DMS114 treated with DMSO at 0.1 percent for 48 hours (cell line): ENCODE measurements around the gene POLR2E.
A peak's percentile ranks its signal among the peaks of the same experiment; 100 is the strongest.

ENCODE experiments used
- DNase-seq: peaks from one replicate; lab custom pipeline; 2025; ENCODE audit not compliant: unreplicated experiment; lab: John Stamatoyannopoulos, UW

Gene POLR2E

DNA sequence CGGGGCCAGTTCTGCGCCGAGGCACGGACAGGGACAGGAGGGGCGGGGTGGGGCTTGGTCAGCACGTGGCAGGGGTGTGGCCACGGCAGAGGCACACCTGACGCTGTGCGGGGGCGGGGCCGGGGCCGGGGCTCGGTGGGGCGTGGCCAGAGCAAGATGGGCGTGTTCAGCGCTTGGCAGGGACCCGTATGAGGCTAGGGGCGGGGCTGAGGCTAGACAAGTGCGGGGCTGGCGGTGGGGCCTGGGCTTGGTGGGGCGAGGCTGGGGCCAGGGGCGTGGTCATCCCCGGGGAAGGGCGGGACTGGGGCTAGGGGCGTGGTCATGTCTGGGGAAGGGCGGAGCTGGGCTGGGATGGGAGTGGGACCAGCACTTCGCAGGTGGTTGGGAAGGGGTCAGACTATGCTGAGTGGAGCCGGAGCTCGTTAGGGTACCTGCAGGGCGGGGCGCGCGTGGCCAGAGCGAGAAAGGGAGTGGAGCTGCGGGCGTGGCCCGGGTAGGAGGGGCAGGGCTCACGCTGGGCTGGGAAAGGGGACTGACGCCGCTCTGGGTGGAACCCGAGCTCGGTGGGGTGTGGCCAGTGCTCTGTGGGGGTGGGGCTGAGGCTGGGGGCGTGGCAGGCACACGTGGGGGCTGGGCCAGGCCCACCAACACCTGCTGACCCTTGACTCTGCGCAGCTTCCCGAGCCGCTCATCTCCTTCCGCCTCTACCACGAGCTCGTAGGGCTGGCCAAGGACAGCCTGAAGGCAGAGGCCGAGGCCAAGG, 12.8 kb downstream of the POLR2E start:
- DNase-seq, result no peak

DNA sequence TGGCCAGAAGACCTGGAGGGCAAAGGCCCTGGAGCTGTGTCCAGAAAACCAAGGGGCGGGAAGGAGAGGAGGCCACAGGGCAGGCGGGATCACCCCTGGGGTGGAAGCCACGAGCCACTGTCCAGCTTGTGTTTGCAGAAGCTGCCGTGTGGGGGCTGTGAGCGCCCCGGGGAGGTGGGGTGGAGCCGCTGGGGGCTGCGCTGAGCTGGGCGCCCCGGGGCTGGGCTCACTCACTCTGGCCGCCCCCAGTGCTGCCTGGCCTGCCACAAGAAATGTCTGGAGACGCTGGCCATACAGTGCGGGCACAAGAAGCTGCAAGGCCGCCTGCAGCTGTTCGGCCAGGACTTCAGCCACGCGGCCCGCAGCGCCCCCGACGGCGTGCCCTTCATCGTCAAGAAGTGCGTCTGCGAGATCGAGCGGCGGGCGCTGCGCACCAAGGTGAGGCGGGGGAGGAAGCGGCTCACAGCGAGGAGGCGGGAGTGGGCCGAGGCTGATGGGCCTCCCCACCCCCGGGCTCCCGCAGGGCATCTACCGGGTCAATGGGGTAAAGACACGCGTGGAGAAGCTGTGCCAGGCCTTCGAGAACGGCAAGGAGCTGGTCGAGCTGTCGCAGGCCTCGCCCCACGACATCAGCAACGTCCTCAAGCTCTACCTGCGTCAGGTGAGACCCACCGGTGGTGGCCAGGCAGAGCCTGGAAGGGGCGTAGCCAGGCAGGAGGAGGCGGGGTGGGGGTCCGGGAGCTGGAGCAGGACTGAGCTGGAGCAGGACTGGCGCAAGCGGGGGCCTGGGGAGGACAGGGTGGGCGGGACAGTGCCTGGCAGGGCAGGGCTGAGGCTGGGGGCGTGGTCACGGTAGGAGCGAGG, 13.6 kb downstream of the POLR2E start:
- DNase-seq, result no peak

DNA sequence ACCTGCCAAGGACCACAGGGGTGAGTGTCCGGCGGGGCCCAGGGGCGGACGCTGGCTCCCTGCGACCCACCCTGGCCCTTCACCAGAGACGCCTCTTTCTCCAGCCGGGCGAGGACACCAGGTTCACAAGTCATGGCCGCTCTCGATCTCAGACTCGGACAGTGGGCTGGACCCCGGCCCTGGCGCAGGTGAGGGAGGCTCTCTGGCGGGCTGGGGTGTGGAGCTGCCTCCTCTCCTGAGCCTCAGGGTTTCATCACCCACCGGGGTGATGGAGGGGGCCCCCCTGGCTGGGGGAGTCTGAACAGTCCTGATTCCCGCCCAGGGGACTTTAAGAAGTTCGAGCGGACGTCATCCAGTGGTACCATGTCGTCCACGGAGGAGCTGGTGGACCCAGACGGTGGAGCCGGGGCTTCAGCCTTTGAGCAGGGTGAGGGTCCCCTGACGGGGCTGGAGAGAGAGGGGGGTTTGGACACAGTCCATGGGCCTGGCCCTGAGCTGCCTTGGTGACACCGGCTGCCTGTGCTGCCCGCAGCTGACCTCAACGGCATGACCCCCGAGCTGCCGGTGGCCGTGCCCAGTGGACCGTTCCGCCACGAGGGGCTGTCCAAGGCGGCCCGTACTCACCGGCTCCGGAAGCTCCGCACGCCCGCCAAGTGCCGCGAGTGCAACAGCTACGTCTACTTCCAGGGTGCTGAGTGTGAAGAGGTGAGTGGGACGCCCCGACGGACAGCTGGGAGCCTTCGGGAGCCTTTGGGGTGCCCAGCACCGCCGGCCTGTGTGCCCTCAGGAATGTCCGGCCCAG, 14.6 kb downstream of the POLR2E start:
- no peak for DNase-seq

DNA sequence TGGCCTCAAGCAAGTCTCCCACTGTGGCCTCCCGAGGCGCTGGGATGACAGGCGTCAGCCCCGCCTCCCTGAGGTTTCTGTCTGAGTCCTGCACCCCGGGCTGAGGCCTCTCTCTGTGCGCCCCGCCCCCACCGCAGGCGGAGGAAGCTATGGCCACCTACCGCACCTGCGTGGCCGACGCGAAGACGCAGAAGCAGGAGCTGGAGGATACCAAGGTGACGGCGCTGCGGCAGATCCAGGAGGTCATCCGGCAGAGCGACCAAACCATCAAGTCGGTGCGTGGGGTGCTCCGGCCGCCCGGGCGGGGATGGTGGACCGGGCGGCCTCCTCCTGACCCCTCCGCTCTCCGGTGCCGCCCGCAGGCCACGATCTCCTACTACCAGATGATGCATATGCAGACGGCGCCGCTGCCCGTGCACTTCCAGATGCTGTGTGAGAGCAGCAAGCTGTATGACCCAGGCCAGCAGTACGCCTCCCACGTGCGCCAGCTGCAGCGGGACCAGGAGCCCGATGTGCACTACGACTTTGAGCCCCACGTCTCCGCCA, 15.5 kb downstream of the POLR2E start:
- no peak for DNase-seq

DNA sequence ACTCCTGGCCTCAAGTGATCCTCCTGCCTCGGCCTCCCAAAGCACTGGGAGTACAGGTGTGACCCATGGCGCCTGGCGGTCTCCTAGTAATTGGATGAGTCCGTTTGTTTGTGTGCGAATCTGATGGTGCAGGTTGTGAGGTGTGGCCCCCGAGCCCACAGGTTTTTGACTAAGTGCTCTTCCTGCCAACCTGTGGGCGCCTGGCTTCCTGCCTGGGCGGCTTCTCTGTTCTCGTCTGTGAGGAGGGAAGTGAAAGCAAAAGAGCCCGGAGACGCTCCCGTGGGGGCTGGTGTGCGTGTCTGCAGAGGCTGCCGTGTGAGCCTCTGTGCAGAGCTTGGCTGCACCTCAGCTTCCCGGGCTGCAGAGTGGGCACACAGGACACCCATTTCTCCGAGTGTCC, 18.2 kb downstream of the POLR2E start:
- DNase-seq, result no peak

DNA sequence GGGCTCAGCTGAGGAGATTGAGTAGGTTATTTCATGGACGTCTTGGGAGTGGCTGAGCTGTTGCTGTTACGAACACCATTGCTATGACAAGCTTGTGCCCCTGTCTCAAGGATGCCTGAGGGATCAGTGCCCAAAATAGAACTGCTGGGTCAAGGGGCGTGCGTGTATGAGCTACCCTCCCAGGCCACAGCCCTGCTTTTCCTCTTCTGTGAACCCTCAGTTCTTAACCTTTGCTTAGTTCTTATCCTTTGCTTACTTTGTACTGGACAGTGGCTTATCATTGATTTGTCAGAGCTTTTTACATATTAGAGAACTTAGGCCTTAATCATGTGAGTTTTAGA, 19.2 kb downstream of the POLR2E start:
- no peak for DNase-seq

DNA sequence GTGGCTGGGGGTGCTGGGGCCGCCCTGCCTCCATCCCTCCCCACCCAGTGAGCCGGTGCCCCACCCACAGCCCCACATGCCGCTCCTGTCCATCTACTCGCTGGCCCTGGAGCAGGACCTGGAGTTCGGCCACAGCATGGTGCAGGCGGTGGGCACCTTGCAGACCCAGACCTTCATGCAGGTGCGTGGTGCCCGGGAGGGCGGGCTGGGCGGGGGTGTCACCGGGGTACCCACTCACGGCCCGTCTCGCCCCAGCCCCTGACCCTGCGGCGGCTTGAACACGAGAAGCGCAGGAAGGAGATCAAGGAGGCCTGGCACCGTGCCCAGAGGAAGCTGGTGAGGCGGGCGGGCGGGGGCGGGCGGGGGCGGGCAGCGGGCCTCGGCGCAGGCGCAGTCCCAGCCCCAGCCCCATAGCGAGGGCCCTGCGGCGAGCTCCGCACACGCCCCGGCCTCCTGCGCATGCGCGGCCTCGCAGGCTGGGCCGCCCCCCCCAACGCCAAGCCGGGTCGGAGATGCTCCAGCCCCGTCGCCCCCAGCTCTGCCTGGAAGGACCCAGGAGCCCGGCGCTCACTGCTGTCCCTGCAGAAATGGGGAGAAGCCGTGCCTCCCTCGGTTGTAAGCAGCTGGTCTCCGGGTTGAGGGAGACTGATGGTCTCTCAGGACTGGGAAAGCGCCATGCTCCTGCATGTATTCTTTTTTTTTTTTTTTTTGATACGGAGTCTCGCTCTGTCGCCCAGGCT, 20.5 kb downstream of the POLR2E start:
- DNase-seq, result peak; percentile 49

DNA sequence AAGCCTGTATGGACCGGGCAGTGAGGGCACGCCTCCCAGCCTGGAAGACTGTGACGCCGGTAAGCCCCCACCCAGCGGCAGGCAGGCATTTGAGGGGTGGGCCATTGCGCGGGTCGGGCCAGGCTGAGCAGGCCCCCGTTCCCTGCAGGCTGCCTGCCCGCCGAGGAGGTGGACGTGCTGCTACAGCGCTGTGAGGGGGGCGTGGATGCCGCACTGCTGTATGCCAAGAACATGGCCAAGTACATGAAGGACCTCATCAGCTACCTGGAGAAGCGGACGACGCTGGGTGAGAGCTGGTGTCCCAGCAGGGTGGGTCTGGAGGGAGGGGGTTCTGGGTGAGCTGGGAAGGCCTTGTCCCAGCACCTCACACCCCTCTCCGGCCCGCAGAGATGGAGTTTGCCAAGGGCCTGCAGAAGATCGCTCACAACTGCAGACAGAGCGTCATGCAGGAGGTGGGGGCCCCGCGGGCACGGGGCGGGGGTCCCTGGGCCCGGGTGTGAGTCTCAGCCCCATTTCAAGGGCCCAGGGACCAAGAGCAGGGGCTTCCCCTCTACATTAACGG, 21.1 kb downstream of the POLR2E start:
- DNase-seq, result no peak

DNA sequence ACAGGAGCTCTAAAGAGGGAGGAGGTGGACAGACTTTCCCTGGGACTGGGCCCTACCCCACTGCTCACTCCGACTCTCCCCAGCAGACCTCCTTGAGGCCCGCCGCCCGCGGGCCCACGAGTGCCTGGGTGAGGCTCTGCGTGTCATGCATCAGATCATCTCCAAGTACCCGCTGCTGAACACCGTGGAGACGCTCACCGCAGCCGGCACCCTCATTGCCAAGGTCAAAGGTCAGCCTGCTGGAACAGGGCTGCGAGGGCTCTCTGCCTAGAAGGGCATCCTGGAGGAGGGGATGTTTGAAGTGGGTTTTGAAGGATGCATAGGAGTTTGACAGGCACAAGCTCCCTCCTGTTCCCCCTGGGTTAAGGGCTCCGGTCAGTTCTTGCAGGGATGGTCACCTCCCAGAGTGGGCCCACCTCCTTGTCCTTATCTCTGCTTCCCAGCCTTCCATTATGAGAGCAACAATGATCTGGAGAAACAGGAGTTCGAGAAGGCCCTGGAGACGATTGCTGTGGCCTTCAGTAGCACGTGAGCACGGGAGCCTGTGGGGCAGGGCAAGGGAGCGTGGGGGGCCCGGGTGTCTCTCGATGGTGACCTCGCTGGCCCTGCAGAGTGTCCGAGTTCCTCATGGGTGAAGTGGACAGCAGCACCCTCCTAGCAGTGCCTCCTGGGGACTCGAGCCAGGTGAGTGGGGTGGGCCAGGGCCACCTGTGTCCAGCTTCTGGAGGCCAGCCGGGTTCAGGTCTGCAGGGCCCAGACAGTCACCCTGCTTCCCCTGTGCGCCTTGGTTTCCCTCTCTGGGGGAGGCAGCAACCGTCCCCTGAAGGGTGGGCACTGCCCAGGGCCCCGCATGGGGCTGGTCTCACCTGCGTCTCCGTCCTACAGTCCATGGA, 21.9 kb downstream of the POLR2E start:
- DNase-seq, result no peak

DNA sequence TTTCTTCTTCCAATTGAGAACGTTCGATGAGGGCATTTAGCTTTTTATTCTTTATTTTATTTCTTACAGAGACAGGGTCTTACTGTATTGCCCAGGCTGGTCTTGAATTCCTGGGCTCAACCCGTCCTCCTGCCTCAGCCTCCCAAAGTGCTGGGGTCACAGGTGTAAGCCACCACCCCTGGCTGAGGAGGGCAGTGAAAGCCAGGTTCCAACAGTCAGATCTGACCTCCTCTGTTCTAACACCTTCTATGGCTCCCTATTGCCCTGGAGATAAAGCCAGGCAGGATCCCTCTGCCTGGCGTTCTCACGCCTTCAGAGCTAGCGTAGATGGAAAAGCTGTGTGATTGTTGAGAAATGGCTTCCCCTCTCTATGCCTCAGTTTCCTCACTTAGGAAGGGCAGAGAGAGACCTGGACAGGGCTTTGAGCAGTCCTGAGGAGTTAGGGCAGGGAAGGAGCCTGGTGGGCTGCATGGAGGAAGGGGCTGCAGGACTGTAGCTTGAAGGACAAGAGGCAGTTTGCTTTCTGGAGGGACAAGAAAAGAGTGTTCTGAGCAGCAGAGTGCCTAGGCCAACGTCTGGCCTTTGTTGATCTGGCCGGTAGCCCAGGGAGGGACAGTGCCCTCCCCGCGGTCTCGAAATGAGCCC, 22.7 kb downstream of the POLR2E start:
- DNase-seq, result no peak

DNA sequence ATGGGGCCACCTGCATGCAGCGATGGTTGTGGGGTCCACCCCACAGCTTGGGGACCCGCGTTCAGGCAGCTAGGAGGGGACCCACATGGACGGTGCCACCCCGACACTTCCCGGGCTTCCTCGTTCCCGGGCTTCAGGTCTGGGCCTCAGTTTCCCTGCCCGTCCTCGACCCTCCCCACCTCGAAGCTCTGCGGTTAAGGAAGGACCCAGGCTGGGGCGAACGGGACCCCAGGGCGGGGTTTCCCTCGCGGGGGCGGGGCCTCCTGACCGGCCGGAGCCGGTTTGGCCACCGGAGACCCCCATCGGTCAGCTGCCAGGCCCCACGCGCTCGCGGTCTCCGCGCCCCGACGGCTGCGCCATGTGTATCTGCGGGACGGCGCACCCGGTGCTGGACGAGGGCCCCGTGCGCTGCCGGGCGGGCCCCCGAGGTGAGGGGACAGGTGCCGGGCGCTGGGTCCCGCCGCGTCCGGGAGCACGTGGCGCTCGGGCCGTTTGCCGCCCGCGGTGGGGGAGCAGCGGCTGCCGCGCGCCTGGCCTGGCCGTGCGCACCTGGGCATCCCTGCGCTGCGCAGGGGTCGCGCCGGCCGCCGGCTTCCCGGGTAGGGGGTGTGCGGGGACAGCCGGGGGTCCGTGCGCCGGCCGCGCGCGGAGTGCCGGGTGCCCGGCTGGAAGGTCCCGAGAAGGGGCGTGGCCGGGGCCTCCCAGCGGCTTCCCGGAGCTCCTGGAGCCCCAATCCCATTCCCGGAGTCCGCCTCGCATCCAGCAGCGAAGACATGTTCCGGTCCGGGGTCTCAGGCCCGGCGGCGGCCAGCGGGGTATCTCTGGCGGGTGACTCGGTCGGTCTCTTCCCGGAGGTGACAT, 24.0 kb downstream of the POLR2E start:
- DNase-seq, result peak; percentile 28

DNA sequence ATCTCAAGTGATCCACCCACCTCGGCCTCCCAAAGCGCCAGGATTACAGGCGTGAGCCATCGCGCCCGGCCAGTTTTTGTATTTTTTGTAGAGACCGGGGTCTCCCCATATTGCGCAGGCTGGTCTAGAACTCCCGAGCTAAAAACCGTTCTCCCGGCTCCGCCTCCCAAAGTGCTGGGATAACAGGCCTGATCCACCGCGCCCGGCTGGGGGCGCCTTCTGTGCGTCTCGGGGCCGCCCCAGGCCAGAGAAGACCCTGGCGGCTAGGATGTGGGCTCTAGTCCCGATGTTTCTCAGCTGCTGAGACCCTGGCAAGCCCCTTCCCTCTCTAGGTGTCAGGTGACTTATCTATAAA, 24.6 kb downstream of the POLR2E start:
- DNase-seq, result no peak

DNA sequence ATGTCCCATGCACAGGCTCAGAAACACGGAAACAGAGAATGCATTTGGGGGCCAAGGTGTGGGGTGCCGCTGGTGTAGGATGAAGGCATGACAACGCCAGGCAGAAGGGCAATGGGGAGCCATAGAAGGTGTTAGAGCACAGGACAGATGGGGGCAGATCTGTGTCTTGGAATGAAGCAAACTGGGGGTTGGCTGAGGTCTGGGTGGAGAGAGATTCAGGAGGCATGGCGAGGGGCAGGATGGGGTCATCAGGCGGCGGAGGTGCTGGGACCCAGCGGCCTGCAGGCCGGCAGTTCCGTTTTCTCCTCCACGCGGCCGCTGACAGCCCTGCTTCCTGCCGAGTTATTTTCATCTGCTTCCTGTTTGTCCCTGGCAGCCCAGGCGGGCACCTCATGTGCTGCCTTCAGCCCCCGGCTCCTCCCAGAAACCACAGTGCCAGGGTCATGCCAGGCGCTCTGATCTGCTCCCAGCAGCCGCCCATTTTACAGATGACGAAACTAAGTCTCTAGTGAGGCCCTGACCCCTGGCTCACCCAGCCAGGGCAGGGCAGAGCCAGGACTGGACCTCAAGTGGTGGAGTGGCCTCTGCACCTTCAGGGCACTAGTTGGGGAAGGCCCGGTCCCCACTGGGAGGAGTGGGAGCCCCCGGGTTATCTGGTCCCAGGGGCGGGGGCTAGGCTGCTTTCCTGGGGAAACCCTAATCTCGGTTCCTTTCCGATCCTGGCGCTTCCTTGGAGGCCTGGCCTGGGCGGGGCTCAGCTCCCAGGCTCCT, 26.0 kb downstream of the POLR2E start:
- DNase-seq, result no peak

DNA sequence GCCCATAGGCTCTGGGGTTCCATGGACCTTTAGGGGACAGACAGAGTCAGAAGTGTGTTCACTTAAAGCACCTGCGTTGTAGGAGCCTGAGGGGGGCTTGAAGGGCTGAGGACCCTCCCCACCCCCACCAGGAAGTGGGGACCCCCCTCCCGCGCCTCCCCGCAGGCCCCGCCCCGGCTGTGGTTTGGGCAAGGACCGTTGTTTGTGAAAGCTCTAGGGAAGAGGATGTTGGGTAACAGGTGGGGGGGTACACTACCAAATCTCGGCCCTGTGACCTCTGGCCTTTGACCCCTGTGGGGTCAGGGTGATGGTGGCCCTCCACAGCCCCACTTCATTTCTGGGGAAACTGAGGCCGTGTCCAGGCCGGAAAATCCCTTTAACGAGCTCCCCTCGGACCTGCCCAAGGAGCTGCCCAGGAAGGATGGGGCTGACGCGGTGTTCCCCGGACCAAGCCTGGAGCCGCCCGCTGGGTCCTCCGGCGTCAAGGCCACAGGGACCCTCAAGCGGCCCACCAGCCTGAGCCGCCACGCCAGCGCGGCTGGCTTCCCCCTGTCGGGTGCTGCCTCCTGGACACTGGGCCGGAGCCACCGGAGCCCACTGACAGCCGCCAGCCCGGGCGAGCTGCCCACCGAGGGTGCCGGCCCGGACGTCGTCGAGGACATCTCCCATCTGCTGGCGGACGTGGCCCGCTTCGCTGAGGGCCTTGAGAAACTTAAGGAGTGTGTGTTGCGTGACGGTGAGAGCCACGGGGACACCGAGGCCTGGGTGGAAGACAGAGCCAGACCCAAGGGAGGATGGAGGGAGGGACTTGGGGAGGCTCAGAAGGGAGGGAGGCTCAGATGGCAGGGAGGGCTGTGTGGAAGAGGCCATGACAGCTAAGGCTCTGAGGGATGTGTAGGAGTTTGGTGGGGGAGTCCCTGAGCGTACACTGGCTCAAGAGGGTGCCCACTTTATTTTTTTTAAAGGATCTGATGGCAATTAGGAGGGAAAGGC, 26.9 kb downstream of the POLR2E start:
- no peak for DNase-seq

DNA sequence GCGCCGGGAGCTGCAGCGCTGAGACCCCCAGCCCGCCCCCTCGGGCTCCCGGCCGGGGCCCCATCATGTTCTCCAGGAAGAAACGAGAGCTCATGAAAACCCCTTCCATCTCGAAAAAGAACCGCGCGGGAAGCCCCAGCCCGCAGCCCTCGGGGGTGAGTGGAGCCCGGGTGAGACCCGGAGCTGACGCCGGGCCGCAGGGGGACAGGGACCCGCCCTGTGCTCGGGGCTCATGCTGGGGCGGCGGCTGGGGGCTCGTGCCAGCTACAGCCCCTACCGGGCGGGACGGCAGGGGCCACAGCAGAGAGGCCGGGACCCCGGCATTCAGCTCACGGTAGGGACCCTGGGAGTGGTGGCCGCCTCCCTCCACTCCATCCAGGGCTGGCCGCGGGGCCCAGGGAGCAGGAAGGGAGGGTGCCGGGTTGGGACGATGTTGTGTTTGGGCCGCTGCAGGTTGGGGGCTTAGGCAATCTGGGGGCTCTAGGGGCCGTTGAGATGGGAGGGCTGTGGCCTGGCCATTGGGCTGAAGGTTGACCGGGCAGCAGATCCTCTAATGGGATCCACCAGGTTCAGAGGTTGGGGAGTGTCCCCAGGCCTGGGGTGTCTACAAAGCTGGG, 27.7 kb downstream of the POLR2E start:
- DNase-seq, result no peak
